GOT3 (cell line): ENCODE measurements around the gene CCNC.
A peak's percentile ranks its signal among the peaks of the same experiment; 100 is the strongest.

Source experiments
- DNase-seq: peaks from one replicate; lab custom pipeline; 2025; ENCODE audit warnings: mixed read lengths; lab: John Stamatoyannopoulos, UW

The CCNC gene

DNA sequence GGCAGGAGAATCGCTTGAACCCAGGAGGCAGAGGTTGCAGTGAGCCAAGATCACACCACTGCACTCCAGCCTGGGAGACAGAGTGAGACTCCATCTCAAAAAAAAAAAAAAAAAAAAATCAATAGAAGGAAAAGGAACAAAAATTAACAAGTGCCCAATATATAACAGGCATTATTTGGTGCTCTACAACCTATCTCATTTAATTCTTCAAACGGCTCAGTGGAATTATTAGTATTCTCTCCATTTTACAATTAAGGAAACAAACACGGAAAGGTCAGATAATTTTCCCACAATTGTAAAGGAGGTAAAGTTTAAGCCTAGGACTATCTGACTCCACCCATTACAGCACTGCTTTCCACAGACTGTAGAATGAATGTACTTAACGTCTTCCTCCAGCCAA is 19.8 kb downstream of the CCNC start:
- DNase-seq, result no peak

DNA sequence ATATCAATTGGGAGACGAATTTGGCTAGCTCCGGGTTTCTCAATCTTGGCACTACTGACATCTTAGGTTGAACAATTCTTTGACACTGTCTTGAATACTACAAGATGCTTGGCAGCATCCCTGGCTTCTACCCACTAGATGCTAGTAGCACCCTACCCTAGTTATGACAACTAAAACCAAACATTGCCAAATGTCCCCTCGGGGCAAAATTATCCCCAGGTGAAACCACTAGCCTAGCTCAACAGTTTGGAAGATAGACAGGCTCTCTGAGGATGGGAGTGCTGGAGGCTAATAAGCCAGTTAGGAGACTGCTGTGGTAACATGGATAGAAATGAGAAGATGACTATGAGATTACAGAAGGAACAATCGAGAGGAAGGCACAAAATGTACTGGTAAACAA is 20.9 kb downstream of the CCNC start:
- no peak for DNase-seq

DNA sequence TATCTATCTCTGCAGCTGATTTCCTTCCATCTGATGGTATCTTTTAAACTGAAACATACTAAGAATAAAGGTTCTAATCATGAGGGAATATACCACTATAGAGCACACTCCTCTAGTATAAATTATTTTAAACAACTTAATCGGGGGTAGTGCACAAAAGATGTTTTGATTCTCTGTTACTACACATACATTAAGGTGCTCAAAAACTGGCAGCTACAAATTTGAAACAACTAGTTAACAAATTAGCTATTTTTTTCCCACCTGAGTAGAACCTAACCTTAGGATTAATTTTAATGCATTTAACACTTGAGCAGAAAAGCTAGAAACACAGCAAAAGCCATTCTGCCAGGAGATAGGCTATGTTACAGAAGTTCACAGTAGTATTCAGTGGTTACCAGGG is 23.0 kb downstream of the CCNC start:
- no peak for DNase-seq

DNA sequence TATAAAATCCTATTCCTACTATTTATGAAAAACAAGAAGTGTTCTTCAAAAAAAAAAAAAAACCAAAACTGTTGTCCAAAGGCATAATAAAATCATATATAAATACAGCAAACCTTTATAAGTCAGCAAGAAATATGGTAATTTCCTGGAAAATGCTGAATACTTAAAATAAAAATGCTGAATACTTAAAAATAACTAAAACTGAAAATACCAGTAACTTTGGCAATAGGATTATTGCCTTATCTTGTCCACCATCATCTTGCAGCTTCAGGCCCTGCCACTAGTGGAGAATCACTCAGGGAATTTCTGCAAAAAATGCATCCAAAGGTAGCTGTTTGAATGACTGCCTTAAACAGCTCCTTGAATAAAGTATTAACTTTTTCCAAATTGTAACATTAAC is 24.5 kb downstream of the CCNC start:
- DNase-seq, result no peak

DNA sequence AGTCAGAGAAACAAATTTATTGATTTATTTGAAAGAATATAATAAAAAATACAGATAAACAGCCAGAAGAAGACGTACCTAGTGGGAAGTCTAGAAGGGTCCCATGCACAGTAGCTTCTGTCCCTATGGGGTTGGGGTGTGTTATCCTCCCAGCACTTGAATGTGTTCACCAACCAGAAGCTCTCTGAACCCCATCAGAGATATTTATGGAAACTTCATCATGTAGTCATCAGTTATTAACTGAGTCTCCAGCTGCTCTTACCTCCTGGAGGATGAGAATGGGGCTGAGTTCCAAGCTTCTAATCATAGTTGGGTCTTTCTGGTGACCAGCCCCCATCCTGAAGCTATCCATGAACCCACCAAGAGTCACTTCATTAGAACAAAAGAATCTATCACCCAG is 37.8 kb downstream of the CCNC start:
- DNase-seq, result no peak

DNA sequence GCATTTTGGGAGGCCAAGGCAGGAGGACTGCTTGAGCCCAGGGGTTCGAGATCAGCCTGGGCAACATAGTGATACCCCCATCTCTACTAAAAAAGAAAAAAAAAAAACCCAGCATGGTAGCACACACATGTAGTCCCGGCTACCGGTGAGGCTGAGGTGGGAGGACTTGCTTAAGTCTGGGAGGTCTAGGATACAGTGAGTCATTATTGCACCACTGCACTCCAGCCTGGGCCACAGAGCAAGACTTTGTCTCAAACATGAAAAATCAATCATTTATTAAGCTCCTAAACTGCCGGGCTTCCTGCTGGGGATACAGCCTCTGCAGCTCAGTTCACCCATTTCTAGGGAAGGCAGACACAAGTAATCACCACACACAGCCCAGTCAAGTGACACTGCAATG is 45.9 kb downstream of the CCNC start:
- no peak for DNase-seq

DNA sequence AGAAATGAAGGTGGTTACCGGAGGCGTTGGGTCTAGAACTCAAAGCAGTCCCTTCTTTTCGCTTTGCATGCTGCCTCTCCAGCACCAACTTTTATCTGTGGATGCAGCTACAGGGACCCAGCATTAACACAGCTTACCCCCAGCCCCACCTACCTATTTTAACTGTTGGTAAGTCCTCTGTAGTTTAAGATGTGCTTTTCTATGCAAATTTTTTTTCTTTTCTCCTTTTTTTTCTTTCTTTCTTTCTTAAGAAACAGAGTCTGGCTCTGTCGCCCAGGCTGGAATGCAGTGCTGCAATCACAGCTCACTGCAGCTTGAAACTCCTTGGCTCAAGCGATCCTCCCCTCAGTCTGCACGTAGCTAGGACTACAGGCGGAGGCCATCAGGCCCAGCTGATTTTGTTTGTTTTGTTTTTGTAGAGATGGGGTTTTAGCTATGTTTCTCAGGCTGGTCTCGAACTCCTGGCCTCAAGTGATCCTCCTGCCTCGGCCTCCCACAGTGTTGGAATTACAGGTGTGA is 46.8 kb downstream of the CCNC start:
- DNase-seq, result no peak

DNA sequence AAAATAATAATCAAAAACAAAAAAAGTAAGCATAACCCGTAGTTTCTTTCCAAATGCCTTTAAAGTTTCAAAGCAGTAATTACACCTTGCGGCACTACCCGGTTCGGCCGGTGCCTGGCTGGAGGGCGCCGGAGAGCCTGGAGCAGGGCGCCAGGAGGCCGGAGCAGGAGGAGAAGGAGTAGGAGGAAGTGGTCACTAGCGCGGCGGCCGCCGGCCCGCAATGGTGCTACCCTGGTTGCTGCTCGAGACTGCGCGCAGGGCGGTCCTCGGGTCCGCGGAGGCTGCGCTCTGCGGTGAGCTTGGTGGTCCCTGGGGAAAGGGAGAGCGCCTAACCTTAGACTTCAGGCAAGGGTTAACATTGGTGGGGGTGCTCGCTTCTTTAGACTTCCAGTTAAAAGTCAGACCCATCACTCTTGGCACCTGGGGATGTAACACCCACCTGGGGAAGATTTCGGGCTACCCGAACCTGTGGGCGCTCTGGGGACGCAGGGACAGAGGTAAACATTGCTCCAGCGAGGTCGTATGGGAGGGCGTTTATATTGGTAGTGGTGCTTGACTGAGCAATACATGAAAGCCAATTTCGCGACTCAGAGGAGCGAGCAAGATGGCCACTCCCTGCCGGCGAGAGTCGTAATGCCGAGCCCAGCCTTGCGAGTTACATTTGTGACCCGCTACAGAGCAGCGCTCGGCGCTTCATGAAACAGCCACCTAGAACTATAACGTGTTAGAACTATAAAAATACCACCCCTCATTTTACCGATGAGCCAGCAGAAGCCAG is 47.4 kb downstream of the CCNC start:
- peak; percentile 55 for DNase-seq

DNA sequence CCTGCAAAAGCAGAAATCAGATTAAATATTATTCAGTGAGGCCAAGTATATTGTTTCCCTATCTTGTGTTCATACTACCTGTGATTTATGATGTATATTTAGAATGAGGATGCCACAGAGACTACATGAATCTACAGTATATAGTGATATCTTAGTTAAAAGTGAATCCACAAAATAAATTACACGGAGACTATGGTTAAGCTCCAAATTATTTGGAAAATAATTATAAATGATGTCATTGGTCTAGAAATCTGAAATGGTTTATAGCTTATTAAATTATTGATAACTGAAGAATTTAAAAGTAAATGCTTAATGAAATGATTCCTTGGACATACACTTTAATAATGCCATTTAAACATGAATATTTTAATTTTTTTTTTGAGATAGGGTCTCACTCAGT is 49.0 kb downstream of the CCNC start:
- DNase-seq, result no peak

DNA sequence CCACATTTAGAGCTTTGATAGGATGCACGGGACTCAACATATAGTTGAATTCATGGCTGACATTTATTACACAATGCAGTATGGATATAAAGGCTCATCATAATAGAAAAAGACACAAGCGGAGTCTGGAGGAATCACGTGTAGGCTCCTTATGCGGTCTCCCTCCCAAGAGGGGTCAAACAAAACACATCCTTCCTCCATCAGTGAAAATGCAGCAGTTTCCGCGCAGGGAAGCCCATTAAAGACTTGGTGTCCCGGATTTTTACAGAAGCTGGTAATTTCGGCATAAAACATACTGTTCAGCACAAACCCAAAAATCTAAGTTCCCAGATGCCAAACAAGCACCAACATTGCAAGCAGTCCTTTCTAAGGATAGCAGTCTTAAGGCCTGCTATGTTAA is 54.4 kb downstream of the CCNC start:
- DNase-seq, result no peak

DNA sequence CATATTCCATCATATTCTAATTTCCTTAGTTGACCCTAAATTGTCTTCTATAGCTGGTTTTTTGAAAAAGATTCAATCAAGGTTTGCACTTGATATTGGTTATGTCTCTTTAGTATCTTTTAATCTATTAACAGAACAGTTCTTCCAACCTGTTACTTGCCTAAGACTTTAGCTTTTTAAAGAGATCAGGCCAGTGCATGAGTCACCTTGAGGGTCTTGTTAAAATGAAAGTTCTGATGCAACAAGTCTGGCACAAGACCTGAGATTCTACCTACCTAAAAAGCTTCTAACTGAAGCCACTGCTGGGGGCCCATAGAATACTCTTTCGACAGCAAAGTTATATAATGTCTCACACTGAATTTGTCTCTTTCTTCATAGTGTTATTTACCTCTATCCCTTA is 56.4 kb downstream of the CCNC start:
- no peak for DNase-seq

DNA sequence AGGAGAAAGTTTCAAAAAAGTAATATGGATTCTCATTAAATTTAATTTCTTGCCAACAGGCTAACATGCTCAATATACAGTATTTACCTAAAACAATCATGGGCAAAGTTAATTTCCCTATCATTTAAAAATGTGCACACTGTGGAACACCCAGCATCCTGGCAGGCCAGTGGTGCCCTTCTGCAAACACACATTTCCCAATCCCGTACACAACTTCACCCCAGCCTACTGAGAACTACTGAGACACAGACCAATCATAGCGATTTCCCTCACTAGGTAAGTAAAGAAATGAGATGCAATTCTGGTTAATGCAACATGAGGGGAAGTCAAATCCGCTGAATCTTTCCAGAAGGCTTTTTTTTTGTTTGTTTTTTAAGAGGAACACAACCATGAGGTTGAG is 60.8 kb downstream of the CCNC start:
- no peak for DNase-seq

DNA sequence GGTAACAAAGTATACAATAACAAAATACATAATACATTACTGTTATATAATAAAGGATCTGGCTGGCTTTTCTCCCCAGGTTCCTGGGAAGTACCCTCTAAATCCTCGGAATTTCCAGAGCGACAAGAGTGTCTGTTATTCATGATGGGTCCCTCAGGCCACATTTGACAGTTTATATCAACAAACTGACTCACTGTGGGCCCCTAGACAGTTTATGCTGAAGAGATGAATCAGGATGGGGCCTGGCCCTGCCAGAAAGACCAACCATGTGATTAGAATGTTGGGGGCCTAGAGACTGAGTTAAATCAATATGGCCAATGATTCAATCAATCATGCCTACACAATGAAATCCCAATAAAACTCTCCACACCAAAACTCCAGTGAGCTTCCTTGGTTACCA is 66.7 kb downstream of the CCNC start:
- DNase-seq, result no peak

DNA sequence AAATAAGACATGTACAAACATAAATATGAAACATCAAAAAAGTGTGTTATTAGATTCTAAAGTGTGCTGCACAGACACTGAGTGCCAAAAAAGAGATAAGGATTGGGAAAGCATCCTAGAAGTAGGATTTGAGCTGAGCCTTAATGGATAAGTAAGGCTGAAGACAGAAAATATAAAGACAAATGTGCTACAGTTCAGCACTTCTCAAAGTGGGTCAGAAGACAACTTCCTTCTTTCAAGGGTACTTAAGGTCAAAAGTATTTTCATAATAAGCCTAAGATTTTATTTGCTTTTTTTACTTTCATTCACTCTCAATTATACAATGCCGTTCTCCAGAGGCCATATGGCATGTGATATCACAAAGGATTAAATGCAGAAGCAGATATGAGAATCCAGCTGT is 70.0 kb downstream of the CCNC start:
- no peak for DNase-seq

DNA sequence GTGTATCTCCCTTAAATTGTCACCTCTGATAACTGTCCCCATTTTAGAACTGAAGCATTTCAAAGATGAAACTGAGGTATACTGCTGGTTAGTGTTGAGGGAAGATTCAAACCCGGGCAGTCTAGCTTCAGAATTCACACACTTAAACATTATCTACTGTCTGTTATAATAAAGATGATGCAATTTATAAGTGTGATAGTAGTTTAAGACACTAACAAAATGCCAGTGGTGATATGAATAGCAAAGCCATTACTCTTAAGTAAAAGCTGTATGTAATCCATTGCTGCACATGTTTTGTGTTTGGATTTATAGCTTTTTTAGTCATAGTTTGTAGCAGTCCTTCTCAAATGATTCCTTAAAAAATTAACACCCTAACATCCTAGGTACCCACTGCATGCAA is 73.0 kb downstream of the CCNC start:
- DNase-seq, result no peak
